ENCODE results near the gene ADCY10.

DNA sequence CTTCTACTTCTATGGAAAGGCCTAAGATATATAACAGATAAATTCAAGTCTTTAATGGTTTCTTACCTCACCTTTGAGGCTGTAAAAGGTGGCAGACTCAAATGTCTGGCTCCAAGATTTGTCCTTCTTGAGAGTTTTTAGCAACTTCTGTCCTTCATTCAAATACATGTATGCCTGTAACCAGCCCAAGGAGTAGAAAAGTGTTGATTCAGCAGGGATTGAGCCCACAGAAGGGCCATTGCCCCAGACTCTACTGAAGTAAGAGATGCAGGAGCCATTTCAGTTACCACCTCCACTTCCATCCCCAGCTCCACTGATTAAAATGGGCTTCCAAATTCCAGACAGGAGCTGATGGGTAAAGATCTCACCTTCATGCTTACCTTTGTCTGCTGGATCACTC is 80.0 kb downstream of the ADCY10 start:
- TF ChIP-seq, protein P1, sequence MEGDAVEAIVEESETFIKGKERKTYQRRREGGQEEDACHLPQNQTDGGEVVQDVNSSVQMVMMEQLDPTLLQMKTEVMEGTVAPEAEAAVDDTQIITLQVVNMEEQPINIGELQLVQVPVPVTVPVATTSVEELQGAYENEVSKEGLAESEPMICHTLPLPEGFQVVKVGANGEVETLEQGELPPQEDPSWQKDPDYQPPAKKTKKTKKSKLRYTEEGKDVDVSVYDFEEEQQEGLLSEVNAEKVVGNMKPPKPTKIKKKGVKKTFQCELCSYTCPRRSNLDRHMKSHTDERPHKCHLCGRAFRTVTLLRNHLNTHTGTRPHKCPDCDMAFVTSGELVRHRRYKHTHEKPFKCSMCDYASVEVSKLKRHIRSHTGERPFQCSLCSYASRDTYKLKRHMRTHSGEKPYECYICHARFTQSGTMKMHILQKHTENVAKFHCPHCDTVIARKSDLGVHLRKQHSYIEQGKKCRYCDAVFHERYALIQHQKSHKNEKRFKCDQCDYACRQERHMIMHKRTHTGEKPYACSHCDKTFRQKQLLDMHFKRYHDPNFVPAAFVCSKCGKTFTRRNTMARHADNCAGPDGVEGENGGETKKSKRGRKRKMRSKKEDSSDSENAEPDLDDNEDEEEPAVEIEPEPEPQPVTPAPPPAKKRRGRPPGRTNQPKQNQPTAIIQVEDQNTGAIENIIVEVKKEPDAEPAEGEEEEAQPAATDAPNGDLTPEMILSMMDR (IDR thresholded peaks at IDR 0.05; ENCODE audit: low read depth, low read length): no peak
- TF ChIP-seq EZH2phosphoT487 (IDR thresholded peaks at IDR 0.05; ENCODE audit: low read depth): no peak

All from OCI-LY3 (cell line).